HepG2 (cell line): ENCODE results near the gene PPP1R9B. TPM values are rescaled to one million over a fixed set of nuclear protein-coding genes. Genes with fewer than 3 reads are reported as not detected.

ENCODE experiments used
- ASH2L ChIP-seq: fragments of 300-600, 200-600 bp; sonication (generic); IDR thresholded peaks from 2 replicates; pipeline ENCODE4 v1.7.0; 2017; ENCODE audit warnings: low read depth, mild to moderate bottlenecking, moderate library complexity, mixed read lengths, low read length; ENCODE audit not compliant: insufficient read length
- CCDC6 ChIP-seq: sonication (generic); formaldehyde crosslinking; IDR thresholded peaks from 2 replicates; pipeline ENCODE4 v1.8.1; 2022; ENCODE audit warnings: mild to moderate bottlenecking, missing genetic modification reagents, moderate library complexity
- CEBPG ChIP-seq: IDR thresholded peaks from 2 replicates; pipeline ENCODE4 v1.6.1; 2016
- CREB1 ChIP-seq, 2 experiments: fragments of 450-650 bp in 1 of 2; IDR thresholded peaks; 2 replicates each; pipeline ENCODE4 v1.6.1; 2016 to 2017; ENCODE audit warnings: control low read depth in 1 of 2, mild to moderate bottlenecking in 1 of 2, missing compliant biosample characterization in 1 of 2, missing genetic modification characterization in 1 of 2
- ELF4 ChIP-seq: sonication (generic); formaldehyde crosslinking; IDR thresholded peaks from 2 replicates; pipeline ENCODE4 v1.5.0; 2020; ENCODE audit warnings: missing genetic modification reagents, mild to moderate bottlenecking, moderate library complexity, borderline replicate concordance
- HOXA9 ChIP-seq: sonication (generic); formaldehyde crosslinking; IDR thresholded peaks from 2 replicates; pipeline ENCODE4 v1.8.1; 2022; ENCODE audit warnings: missing genetic modification reagents, mild to moderate bottlenecking, moderate library complexity, borderline replicate concordance
- MTF2 ChIP-seq: sonication (generic); formaldehyde crosslinking; IDR thresholded peaks from 2 replicates; pipeline ENCODE4 v1.5.0; 2020; ENCODE audit warnings: missing genetic modification reagents, borderline replicate concordance
- PITX1 ChIP-seq: sonication (generic); formaldehyde crosslinking; IDR thresholded peaks from 2 replicates; pipeline ENCODE4 v1.5.1; 2020; ENCODE audit warnings: mild to moderate bottlenecking, missing genetic modification reagents
- RFXAP ChIP-seq: sonication (generic); formaldehyde crosslinking; IDR thresholded peaks from 2 replicates; pipeline ENCODE4 v1.4.0; 2020; ENCODE audit warnings: missing genetic modification reagents, borderline replicate concordance
- RXRA ChIP-seq: sonication (generic); formaldehyde crosslinking; IDR thresholded peaks from 2 replicates; pipeline ENCODE4 v1.5.1; 2020; ENCODE audit warnings: missing genetic modification reagents
- SALL1 ChIP-seq: sonication (generic); formaldehyde crosslinking; IDR thresholded peaks from 2 replicates; pipeline ENCODE4 v1.8.0; 2022; ENCODE audit warnings: mild to moderate bottlenecking, missing genetic modification reagents
- SIX4 ChIP-seq: sonication (generic); formaldehyde crosslinking; IDR thresholded peaks from 2 replicates; pipeline ENCODE4 v1.4.0; 2020; ENCODE audit warnings: missing genetic modification reagents
- SRF ChIP-seq: IDR thresholded peaks from 2 replicates; pipeline ENCODE4 v1.6.1; 2011; ENCODE audit warnings: mild to moderate bottlenecking, low read depth, low read length, moderate library complexity
- SSRP1 ChIP-seq: IDR thresholded peaks from 2 replicates; pipeline ENCODE4 v1.6.1; 2016; ENCODE audit warnings: control low read depth
- TEAD3 ChIP-seq: optimal IDR thresholded peaks from 2 replicates; pipeline ENCODE3; 2016; ENCODE audit warnings: borderline replicate concordance
- XRCC5 ChIP-seq: fragments of 200-400 bp; formaldehyde crosslinking; optimal IDR thresholded peaks from 2 replicates; pipeline ENCODE3; 2017; ENCODE audit warnings: mild to moderate bottlenecking, low read length
- ZFP41 ChIP-seq: sonication (generic); formaldehyde crosslinking; IDR thresholded peaks from 2 replicates; pipeline ENCODE4 v1.4.0; 2020; ENCODE audit warnings: mild to moderate bottlenecking, missing genetic modification reagents, borderline replicate concordance
- ZFX ChIP-seq: sonication (generic); formaldehyde crosslinking; IDR thresholded peaks from 2 replicates; pipeline ENCODE4 v1.4.0; 2020; ENCODE audit warnings: mild to moderate bottlenecking, low read depth, missing genetic modification reagents, moderate library complexity
- ZFY ChIP-seq: sonication (generic); formaldehyde crosslinking; IDR thresholded peaks from 2 replicates; pipeline ENCODE4 v1.4.0; 2020; ENCODE audit warnings: missing genetic modification reagents
- ZMYM4 ChIP-seq: sonication (generic); formaldehyde crosslinking; IDR thresholded peaks from 2 replicates; pipeline ENCODE4 v1.8.1; 2023; ENCODE audit warnings: mild to moderate bottlenecking, missing genetic modification reagents
- ZNF317 ChIP-seq: sonication (generic); formaldehyde crosslinking; IDR thresholded peaks from 2 replicates; pipeline ENCODE4 v1.5.0; 2020; ENCODE audit warnings: mild to moderate bottlenecking, missing genetic modification reagents
- ZNF331 ChIP-seq: sonication (generic); formaldehyde crosslinking; IDR thresholded peaks from 2 replicates; pipeline ENCODE4 v1.4.0; 2020; ENCODE audit warnings: missing genetic modification reagents
- ZNF614 ChIP-seq: IDR thresholded peaks from 2 replicates; pipeline ENCODE4 v1.6.1; 2018; ENCODE audit warnings: missing biosample characterization, missing genetic modification reagents, inconsistent platforms, borderline replicate concordance
- ZNF674 ChIP-seq: sonication (generic); formaldehyde crosslinking; IDR thresholded peaks from 2 replicates; pipeline ENCODE4 v1.5.0; 2020; ENCODE audit warnings: low read depth, mild to moderate bottlenecking, missing genetic modification reagents
- ZNF772 ChIP-seq: sonication (generic); formaldehyde crosslinking; IDR thresholded peaks from 2 replicates; pipeline ENCODE4 v1.5.0; 2020; ENCODE audit warnings: mild to moderate bottlenecking, missing genetic modification reagents
- polyA plus RNA-seq, 8 experiments: library from polyadenylated mRNA; depleted of rRNA in 3 of 8; stranded (reverse) in 7 of 8; unstranded in 1 of 8; fragments of >200 nt; fragmentation: Illumina TruSeq in 4 of 8; extraction: Trizol in 4 of 8; gene quantifications; 2 replicates each; pipeline versions ENCODE4 v1.2.1 to v1.2.3, GENCODE V29; 2011 to 2016; ENCODE audit warnings: low read depth in 4 of 8, missing spikeins in 1 of 8, mixed read lengths in 1 of 8; ENCODE audit not compliant: insufficient read depth in 1 of 8
- total RNA-seq, 5 experiments: library from RNA; depleted of rRNA; stranded (reverse); fragments of >200 nt; fragmentation: Illumina TruSeq; extraction: Trizol; gene quantifications; 2 replicates each; pipeline ENCODE4 v1.2.3, GENCODE V29; 2016; ENCODE audit warnings: low read depth in 1 of 5
- TF ChIP-seq, protein P1 (sequence below): IDR thresholded peaks from 2 replicates; pipeline ENCODE4 v1.6.1; 2012; ENCODE audit warnings: low read depth, low read length, improper control_type of control experiment
- TF ChIP-seq, protein P2 (sequence below): IDR thresholded peaks from 2 replicates; pipeline ENCODE4 v1.6.1; 2018; ENCODE audit warnings: missing genetic modification reagents
- TF ChIP-seq, protein P3 (sequence below): sonication (generic); formaldehyde crosslinking; IDR thresholded peaks from 2 replicates; pipeline ENCODE4 v1.9.0; 2022; ENCODE audit warnings: low read depth, missing genetic modification reagents

Gene PPP1R9B
- total and polyA plus RNA-seq, 2 of the 13 experiments (the other 11 are each of a cell fraction or from before 2014, with no cell fraction given), result 9.4 to 15.8 TPM

DNA sequence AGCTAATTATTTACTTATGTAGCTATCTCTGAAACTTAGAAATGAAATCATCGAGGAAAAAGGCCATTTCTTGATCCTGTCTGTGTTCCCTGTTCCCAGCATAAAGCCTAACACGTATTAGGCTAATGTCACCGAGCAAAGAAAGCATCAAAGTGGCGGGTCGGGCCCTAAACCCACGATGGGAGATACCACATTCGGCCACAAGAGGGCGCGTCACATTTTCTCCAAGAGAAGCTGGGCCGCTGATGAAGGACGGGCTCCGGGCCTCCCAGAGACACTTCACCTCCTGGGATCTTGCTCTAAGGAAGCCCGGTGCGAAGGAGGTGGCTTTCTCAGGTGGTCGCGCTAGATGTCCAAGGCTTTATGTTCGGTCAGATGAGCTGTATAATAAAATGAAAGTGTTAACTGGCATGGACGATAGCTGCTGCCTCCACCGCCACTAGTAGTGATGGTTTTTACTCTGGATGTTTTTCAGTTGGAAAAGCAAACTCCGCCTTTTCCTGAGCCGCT lies 56.2 kb downstream of the PPP1R9B start (continued):
- TF ChIP-seq ELF4 (CRISPR knock-in tag) (no peak), ZNF331 (CRISPR knock-in tag) (0 out of 2 replicates have a peak, but pooled peaks have one; percentile 46), MTF2 (CRISPR knock-in tag) (peak; percentile 90; the same call in 1 of the 2 replicates), SALL1 (CRISPR knock-in tag) (peak; percentile 62; the same call in 1 of the 2 replicates), ASH2L (no peak), ZMYM4 (CRISPR knock-in tag) (peak; percentile 55; the same call in 1 of the 2 replicates), ZNF772 (CRISPR knock-in tag) (no peak), RFXAP (CRISPR knock-in tag) (no peak), ZFX (CRISPR knock-in tag) (peak; percentile 51; the same call in 1 of the 2 replicates), SRF (no peak), TEAD3 (CRISPR knock-in tag) (peak; percentile 57), ZNF614 (peak; percentile 64; the same call in 1 of the 2 replicates), PITX1 (CRISPR knock-in tag) (0 out of 2 replicates have a peak, but pooled peaks have one; percentile 39), ZFP41 (CRISPR knock-in tag) (no peak), RXRA (CRISPR knock-in tag) (peak; percentile 25; the same call in 1 of the 2 replicates), HOXA9 (CRISPR knock-in tag) (no peak), XRCC5 (peak; percentile 91), SSRP1 (CRISPR knock-in tag) (0 out of 2 replicates have a peak, but pooled peaks have one; percentile 64), SIX4 (CRISPR knock-in tag) (no peak), ZNF317 (0 out of 2 replicates have a peak, but pooled peaks have one; percentile 14), CEBPG (CRISPR knock-in tag) (no peak), CCDC6 (CRISPR knock-in tag) (peak; percentile 40; the same call in 1 of the 2 replicates), ZNF674 (CRISPR knock-in tag) (peak; percentile 4; the same call in 1 of the 2 replicates), CREB1 (IDR thresholded peaks at IDR 0.05) (peak; percentile 46; the same call in 1 of the 2 replicates), CREB1 (CRISPR knock-in tag; IDR thresholded peaks at IDR 0.05) (no peak), ZFY (CRISPR knock-in tag) (no peak)
- TF ChIP-seq, protein P1, sequence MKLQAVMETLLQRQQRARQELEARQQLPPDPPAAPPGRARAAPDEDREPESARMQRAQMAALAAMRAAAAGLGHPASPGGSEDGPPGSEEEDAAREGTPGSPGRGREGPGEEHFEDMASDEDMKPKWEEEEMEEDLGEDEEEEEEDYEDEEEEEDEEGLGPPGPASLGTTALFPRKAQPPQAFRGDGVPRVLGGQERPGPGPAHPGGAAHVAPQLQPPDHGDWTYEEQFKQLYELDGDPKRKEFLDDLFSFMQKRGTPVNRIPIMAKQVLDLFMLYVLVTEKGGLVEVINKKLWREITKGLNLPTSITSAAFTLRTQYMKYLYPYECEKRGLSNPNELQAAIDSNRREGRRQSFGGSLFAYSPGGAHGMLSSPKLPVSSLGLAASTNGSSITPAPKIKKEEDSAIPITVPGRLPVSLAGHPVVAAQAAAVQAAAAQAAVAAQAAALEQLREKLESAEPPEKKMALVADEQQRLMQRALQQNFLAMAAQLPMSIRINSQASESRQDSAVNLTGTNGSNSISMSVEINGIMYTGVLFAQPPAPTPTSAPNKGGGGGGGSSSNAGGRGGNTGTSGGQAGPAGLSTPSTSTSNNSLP, result 0 out of 2 replicates have a peak, but pooled peaks have one; percentile 5
- TF ChIP-seq, protein P2, sequence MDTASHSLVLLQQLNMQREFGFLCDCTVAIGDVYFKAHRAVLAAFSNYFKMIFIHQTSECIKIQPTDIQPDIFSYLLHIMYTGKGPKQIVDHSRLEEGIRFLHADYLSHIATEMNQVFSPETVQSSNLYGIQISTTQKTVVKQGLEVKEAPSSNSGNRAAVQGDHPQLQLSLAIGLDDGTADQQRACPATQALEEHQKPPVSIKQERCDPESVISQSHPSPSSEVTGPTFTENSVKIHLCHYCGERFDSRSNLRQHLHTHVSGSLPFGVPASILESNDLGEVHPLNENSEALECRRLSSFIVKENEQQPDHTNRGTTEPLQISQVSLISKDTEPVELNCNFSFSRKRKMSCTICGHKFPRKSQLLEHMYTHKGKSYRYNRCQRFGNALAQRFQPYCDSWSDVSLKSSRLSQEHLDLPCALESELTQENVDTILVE, result 0 out of 2 replicates have a peak, but pooled peaks have one; percentile 10
- TF ChIP-seq, protein P3, sequence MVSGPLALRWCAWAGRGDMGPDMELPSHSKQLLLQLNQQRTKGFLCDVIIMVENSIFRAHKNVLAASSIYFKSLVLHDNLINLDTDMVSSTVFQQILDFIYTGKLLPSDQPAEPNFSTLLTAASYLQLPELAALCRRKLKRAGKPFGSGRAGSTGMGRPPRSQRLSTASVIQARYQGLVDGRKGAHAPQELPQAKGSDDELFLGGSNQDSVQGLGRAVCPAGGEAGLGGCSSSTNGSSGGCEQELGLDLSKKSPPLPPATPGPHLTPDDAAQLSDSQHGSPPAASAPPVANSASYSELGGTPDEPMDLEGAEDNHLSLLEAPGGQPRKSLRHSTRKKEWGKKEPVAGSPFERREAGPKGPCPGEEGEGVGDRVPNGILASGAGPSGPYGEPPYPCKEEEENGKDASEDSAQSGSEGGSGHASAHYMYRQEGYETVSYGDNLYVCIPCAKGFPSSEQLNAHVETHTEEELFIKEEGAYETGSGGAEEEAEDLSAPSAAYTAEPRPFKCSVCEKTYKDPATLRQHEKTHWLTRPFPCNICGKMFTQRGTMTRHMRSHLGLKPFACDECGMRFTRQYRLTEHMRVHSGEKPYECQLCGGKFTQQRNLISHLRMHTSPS (CRISPR knock-in tag), result no peak
